Activated CD8-positive, alpha-beta T cell treated with anti-CD3 and anti-CD28 coated beads, Interleukin-2, amount 10 ng/mL, durations not matched to agents 7 days and 5 days (primary cell): ENCODE data around the gene KDM6B. TPM values are rescaled to one million over a fixed set of nuclear protein-coding genes. Genes with fewer than 3 reads are reported as not detected.
"Not testable (repeated sequence)": the region's sequence is repeated elsewhere in the genome, so short reads cannot be mapped to it uniquely, and the experiment has no call there.

Source experiments
- ATAC-seq: fragments of 150-1000 bp; cut with Tn5 transposase; one replicate; pipeline ENCODE4 v1.10.0; 2021; ENCODE audit warnings: moderate library complexity
- CTCF ChIA-PET: fragments of 350-600 bp; sonication (Branson Sonifier 250); formaldehyde crosslinking; loops from one replicate; lab custom pipeline; 2021; ENCODE audit warnings: antibody characterized with exemption; lab: Charles Lee
- POLR2A ChIA-PET: fragments of 350-600 bp; sonication (Branson Sonifier 250); formaldehyde crosslinking; loops from one replicate; lab custom pipeline; 2021; ENCODE audit warnings: antibody characterized with exemption; lab: Charles Lee
- DNase-seq: peaks from one replicate; pipeline ENCODE4 v3.0.0-alpha.2; 2020
- H3K27ac Mint-ChIP-seq: one replicate; pipeline ENCODE4 v1.8.0; 2021; ENCODE audit warnings: mild to moderate bottlenecking, mixed read lengths
- H3K27me3 Mint-ChIP-seq: one replicate; pipeline ENCODE4 v1.8.0; 2021; ENCODE audit warnings: low read depth, mixed read lengths
- H3K36me3 Mint-ChIP-seq: one replicate; pipeline ENCODE4 v1.8.0; 2021; ENCODE audit warnings: low read depth, mixed read lengths
- H3K4me1 Mint-ChIP-seq: one replicate; pipeline ENCODE4 v1.8.0; 2021; ENCODE audit warnings: low read depth, mixed read lengths
- H3K4me3 Mint-ChIP-seq: one replicate; pipeline ENCODE4 v1.8.0; 2021; ENCODE audit warnings: mild to moderate bottlenecking, mixed read lengths
- H3K9me3 Mint-ChIP-seq: one replicate; pipeline ENCODE4 v1.8.0; 2022; ENCODE audit warnings: mixed read lengths; ENCODE audit not compliant: insufficient read depth
- total RNA-seq, 2 experiments: library from RNA; stranded (reverse); gene quantifications; one replicate each; pipeline ENCODE4 v1.2.3, GENCODE V29; 2021

The KDM6B gene
- total RNA-seq, 2 experiments from 2014 or later: 12.4 to 12.6 TPM

GRCh38 chr17:7855660-7856010, 21.6 kb downstream of the KDM6B start:
- CTCF ChIA-PET: interaction anchor here (0.9 to 2.3 kb wide), 2 partner anchors 11 to 21 kb away, joined by 3 to 21 read pairs; partner anchors contain the start of gene KDM6B
- Mint-ChIP-seq H3K36me3 (peaks cover 13% of the 10 kb centered on the region), H3K4me3 (no peak overlapping the region), H3K27ac (no peak overlapping the region), H3K4me1 (peaks cover 17% of the 10 kb centered on the region), H3K9me3 (no peaks in the 10 kb centered on the region), H3K27me3 (no peaks in the 10 kb centered on the region)
- no peak for ATAC-seq
- POLR2A ChIA-PET: interaction anchor here (1.8 to 2.6 kb wide), 4 partner anchors 10 to 168 kb away, joined by 11 to 20 read pairs (median 12); partner anchors contain the start of genes KDM6B, TP53 and WRAP53
- no peak for DNase-seq

GRCh38 chr17:7856011-7856810, 22.2 kb downstream of the KDM6B start:
- DNase-seq (no peak), ATAC-seq (no peak)
- no peak overlapping the region for H3K27ac Mint-ChIP-seq
- H3K36me3 Mint-ChIP-seq: peaks cover 13% of the 10 kb centered on the region
- no peak overlapping the region for H3K4me3 Mint-ChIP-seq
- H3K4me1 Mint-ChIP-seq: peaks cover 11% of the 10 kb centered on the region
- ChIA-PET POLR2A (interaction anchor here (0.9 to 2.6 kb wide), 10 partner anchors 11 to 276 kb away, joined by 3 to 20 read pairs (median 8); partner anchors contain the start of genes CD68, CNTROB, DNAH2 and KDM6B), CTCF (interaction anchor here (0.9 to 2.3 kb wide), 15 partner anchors 11 to 185 kb away, joined by 3 to 21 read pairs (median 6); partner anchors contain the start of genes CNTROB and KDM6B)
- H3K9me3 Mint-ChIP-seq: no peaks in the 10 kb centered on the region
- no peaks in the 10 kb centered on the region for H3K27me3 Mint-ChIP-seq

GRCh38 chr17:7856811-7857712, 23.0 kb downstream of the KDM6B start, which contains the start of gene NAA38:
Gene NAA38 (minus strand): TSS chr17:7857559. CDS start chr17:7857463, 96 bp downstream.
- Mint-ChIP-seq H3K4me3 (no peak within 1 kb of the TSS), H3K36me3 (peaks cover 15% of the 10 kb centered on the region), H3K9me3 (no peaks in the 10 kb centered on the region), H3K4me1 (peaks cover 3% of the 10 kb centered on the region), H3K27me3 (no peaks in the 10 kb centered on the region), H3K27ac (no peak within 1 kb of the TSS)
- ATAC-seq (peak; percentile 89), DNase-seq (peak; percentile 98)
- CTCF ChIA-PET: interaction anchor here (0.7 to 2.3 kb wide), 28 partner anchors 9 to 262 kb away, joined by 3 to 21 read pairs (median 4); partner anchors contain the start of genes CHD3, CNTROB, KDM6B and RNF227
- POLR2A ChIA-PET: interaction anchor here (0.6 to 2.6 kb wide), 13 partner anchors 10 to 614 kb away, joined by 3 to 20 read pairs (median 5); partner anchors contain the start of genes CD68, CNTROB, DNAH2 and KDM6B

- peak; percentile 94 for DNase-seq
- CTCF ChIA-PET: interaction anchor here (0.7 to 14.5 kb wide), 29 partner anchors 8 to 262 kb away, joined by 3 to 201 read pairs (median 5); partner anchors contain the start of genes CHD3, CNTROB, KDM6B and RNF227
- Mint-ChIP-seq H3K27me3 (no peaks in the 10 kb centered on the region), H3K36me3 (peaks cover 15% of the 10 kb centered on the region), H3K27ac (no peak within 1 kb of the TSS), H3K4me3 (no peak within 1 kb of the TSS), H3K4me1 (peaks cover 4% of the 10 kb centered on the region), H3K9me3 (no peaks in the 10 kb centered on the region)
- ATAC-seq: peak; percentile 50
- POLR2A ChIA-PET: interaction anchor here (0.6 to 2.6 kb wide), 9 partner anchors 9 to 613 kb away, joined by 3 to 20 read pairs (median 5); partner anchors contain the start of genes CD68, CNTROB, KDM6B and TP53
Measured at GRCh38 chr17:7857713-7858521, 23.9 kb downstream of the KDM6B start, which contains the start of gene CYB5D1. Gene CYB5D1 (plus strand): TSS chr17:7858003. CDS start chr17:7858135, 132 bp downstream.

- ATAC-seq (no peak), DNase-seq (no peak)
- H3K36me3 Mint-ChIP-seq: peaks cover 15% of the 10 kb centered on the region
- CTCF ChIA-PET: interaction anchor here (0.6 to 14.5 kb wide), 5 partner anchors 12 to 183 kb away, joined by 3 to 201 read pairs (median 7); partner anchors contain the start of genes CNTROB and KDM6B
- POLR2A ChIA-PET: interaction anchor here (0.9 to 1.4 kb wide), 3 partner anchors 15 to 74 kb away, joined by 3 to 4 read pairs (median 4); partner anchors contain the start of gene CNTROB
- H3K4me1 Mint-ChIP-seq: peaks cover 4% of the 10 kb centered on the region
- H3K9me3 Mint-ChIP-seq: no peaks in the 10 kb centered on the region
- H3K27me3 Mint-ChIP-seq: no peaks in the 10 kb centered on the region
- H3K27ac Mint-ChIP-seq: no peak overlapping the region
- no peak overlapping the region for H3K4me3 Mint-ChIP-seq
Measured at GRCh38 chr17:7858522-7858810, 24.4 kb downstream of the KDM6B start.

GRCh38 chr17:7859028-7859427, 25.0 kb downstream of the KDM6B start:
- H3K36me3 Mint-ChIP-seq: peaks cover 18% of the 10 kb centered on the region
- no peak overlapping the region for H3K27ac Mint-ChIP-seq
- H3K9me3 Mint-ChIP-seq: no peaks in the 10 kb centered on the region
- no peak overlapping the region for H3K4me3 Mint-ChIP-seq
- POLR2A ChIA-PET: interaction anchor here (0.9 to 1.4 kb wide), 3 partner anchors 14 to 73 kb away, joined by 3 to 4 read pairs (median 4); partner anchors contain the start of gene CNTROB
- CTCF ChIA-PET: interaction anchor here (0.6 to 14.5 kb wide), 5 partner anchors 11 to 182 kb away, joined by 3 to 201 read pairs (median 7); partner anchors contain the start of genes CNTROB and KDM6B
- H3K4me1 Mint-ChIP-seq: peaks cover 4% of the 10 kb centered on the region
- DNase-seq: no peak
- ATAC-seq: no peak
- H3K27me3 Mint-ChIP-seq: no peaks in the 10 kb centered on the region

GRCh38 chr17:7862692-7863437, 28.8 kb downstream of the KDM6B start:
- H3K27me3 Mint-ChIP-seq: no peaks in the 10 kb centered on the region
- H3K4me1 Mint-ChIP-seq: peaks cover 20% of the 10 kb centered on the region
- DNase-seq (peak; percentile 61), ATAC-seq (no peak)
- no peak overlapping the region for H3K4me3 Mint-ChIP-seq
- H3K27ac Mint-ChIP-seq: no peak overlapping the region
- CTCF ChIA-PET: interaction anchor here (0.7 to 14.5 kb wide), 22 partner anchors 8 to 194 kb away, joined by 3 to 201 read pairs (median 8); partner anchors contain the start of genes CHD3 and RNF227
- H3K9me3 Mint-ChIP-seq: no peaks in the 10 kb centered on the region
- POLR2A ChIA-PET: interaction anchor here (0.5 kb wide), 1 partner anchor 512 kb away, joined by 4 read pairs; no protein-coding TSS in a partner anchor
- H3K36me3 Mint-ChIP-seq: peaks cover 36% of the 10 kb centered on the region

- H3K4me3 Mint-ChIP-seq, DNase-seq, H3K27ac Mint-ChIP-seq, H3K27me3 Mint-ChIP-seq, ATAC-seq, H3K9me3 Mint-ChIP-seq: not testable (repeated sequence)
- Mint-ChIP-seq H3K36me3 (peaks cover 37% of the 10 kb centered on the region), H3K4me1 (peaks cover 33% of the 10 kb centered on the region)
- ChIA-PET POLR2A (interaction anchor here (0.7 to 1.2 kb wide), 3 partner anchors 19 to 22 kb away, joined by 3 to 4 read pairs (median 3); no protein-coding TSS in a partner anchor), CTCF (interaction anchor here (1.0 to 14.5 kb wide), 13 partner anchors 9 to 177 kb away, joined by 3 to 201 read pairs (median 6); partner anchors contain the start of gene CHD3)
Measured at GRCh38 chr17:7864384-7864783, 30.4 kb downstream of the KDM6B start.

- H3K4me1 Mint-ChIP-seq: peaks cover 36% of the 10 kb centered on the region
- ChIA-PET POLR2A (interaction anchor here (1.2 kb wide), 1 partner anchor 23 kb away, joined by 3 read pairs; no protein-coding TSS in a partner anchor), CTCF (interaction anchor here (1.5 to 14.5 kb wide), 8 partner anchors 8 to 177 kb away, joined by 5 to 201 read pairs (median 8); partner anchors contain the start of genes CYB5D1 and NAA38)
- H3K27ac Mint-ChIP-seq: no peak overlapping the region
- H3K9me3 Mint-ChIP-seq: no peaks in the 10 kb centered on the region
- H3K36me3 Mint-ChIP-seq: peaks cover 34% of the 10 kb centered on the region
- H3K4me3 Mint-ChIP-seq: no peak overlapping the region
- DNase-seq (no peak), ATAC-seq (no peak)
- no peaks in the 10 kb centered on the region for H3K27me3 Mint-ChIP-seq
Measured at GRCh38 chr17:7864995-7865650, 31.1 kb downstream of the KDM6B start.
